CD4-positive, alpha-beta T cell treated with Interleukin-10 for 1 hour (primary cell): ENCODE results near the gene ATP9A.

Source experiments
- DNase-seq: peaks from one replicate; pipeline ENCODE4 v3.0.0-alpha.2; 2020

ATP9A gene

GRCh38 chr20:51720854-51721253 lies 47.3 kb downstream of the ATP9A start:
- no peak for DNase-seq

GRCh38 chr20:51720384-51720783 lies 47.8 kb downstream of the ATP9A start:
- DNase-seq, result no peak

GRCh38 chr20:51715856-51716185 lies 52.4 kb downstream of the ATP9A start:
- no peak for DNase-seq

- no peak for DNase-seq
Measured at GRCh38 chr20:51715163-51715855, 52.9 kb downstream of the ATP9A start.

- no peak for DNase-seq
Measured at GRCh38 chr20:51713213-51713598, 55.0 kb downstream of the ATP9A start.

GRCh38 chr20:51712501-51713212 lies 55.5 kb downstream of the ATP9A start:
- DNase-seq, result no peak

- no peak for DNase-seq
Measured at GRCh38 chr20:51711426-51711825, 56.8 kb downstream of the ATP9A start.

- DNase-seq, result no peak
Measured at GRCh38 chr20:51710361-51710894, 57.8 kb downstream of the ATP9A start.

GRCh38 chr20:51705400-51705799 lies 62.8 kb downstream of the ATP9A start:
- no peak for DNase-seq

- no peak for DNase-seq
Measured at GRCh38 chr20:51703400-51704287, 64.5 kb downstream of the ATP9A start.

GRCh38 chr20:51702556-51702955 lies 65.6 kb downstream of the ATP9A start:
- no peak for DNase-seq

GRCh38 chr20:51700809-51701285 lies 67.3 kb downstream of the ATP9A start:
- DNase-seq, result peak; percentile 24

- no peak for DNase-seq
Measured at GRCh38 chr20:51698252-51698651, 69.9 kb downstream of the ATP9A start.

GRCh38 chr20:51697096-51697826 lies 70.9 kb downstream of the ATP9A start:
- DNase-seq, result no peak

GRCh38 chr20:51696304-51697071 lies 71.7 kb downstream of the ATP9A start:
- no peak for DNase-seq

GRCh38 chr20:51695574-51696303 lies 72.5 kb downstream of the ATP9A start:
- DNase-seq, result no peak

GRCh38 chr20:51692806-51693400 lies 75.3 kb downstream of the ATP9A start:
- no peak for DNase-seq

- DNase-seq, result no peak
Measured at GRCh38 chr20:51691703-51692102, 76.5 kb downstream of the ATP9A start.

GRCh38 chr20:51688600-51689244 lies 79.5 kb downstream of the ATP9A start:
- DNase-seq, result no peak

- DNase-seq, result no peak
Measured at GRCh38 chr20:51687630-51688029, 80.6 kb downstream of the ATP9A start.
